ENCODE measurements around the gene SYCE1L.

DNA sequence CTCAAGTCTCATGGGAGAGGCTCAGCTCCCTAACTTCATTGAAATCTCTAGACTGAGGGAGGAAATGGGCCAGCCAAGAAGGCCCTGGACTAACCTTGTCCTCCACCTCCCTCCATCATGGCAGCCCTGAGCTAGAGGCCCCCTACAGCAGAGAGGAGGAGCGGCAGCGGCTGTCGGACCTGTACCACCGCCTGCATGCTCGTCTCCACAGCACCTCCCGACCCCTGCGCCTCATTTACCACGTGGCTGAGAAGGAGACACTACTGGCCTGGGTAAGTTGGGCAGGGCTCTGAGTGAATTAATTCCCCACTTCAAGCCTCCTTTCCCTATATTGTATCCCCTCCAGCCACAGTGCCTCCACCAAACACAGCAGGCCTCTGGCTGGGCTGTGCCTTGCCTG lies 3.8 kb upstream of the SYCE1L start:
- TF ChIP-seq, protein P1, sequence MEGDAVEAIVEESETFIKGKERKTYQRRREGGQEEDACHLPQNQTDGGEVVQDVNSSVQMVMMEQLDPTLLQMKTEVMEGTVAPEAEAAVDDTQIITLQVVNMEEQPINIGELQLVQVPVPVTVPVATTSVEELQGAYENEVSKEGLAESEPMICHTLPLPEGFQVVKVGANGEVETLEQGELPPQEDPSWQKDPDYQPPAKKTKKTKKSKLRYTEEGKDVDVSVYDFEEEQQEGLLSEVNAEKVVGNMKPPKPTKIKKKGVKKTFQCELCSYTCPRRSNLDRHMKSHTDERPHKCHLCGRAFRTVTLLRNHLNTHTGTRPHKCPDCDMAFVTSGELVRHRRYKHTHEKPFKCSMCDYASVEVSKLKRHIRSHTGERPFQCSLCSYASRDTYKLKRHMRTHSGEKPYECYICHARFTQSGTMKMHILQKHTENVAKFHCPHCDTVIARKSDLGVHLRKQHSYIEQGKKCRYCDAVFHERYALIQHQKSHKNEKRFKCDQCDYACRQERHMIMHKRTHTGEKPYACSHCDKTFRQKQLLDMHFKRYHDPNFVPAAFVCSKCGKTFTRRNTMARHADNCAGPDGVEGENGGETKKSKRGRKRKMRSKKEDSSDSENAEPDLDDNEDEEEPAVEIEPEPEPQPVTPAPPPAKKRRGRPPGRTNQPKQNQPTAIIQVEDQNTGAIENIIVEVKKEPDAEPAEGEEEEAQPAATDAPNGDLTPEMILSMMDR (conservative IDR thresholded peaks at IDR 0.05; ENCODE audit: low read depth, low read length): no peak
- TF ChIP-seq EZH2 (IDR thresholded peaks at IDR 0.05; ENCODE audit: low read length, unreplicated experiment): no peak
- TF ChIP-seq EZH2phosphoT487 (IDR thresholded peaks at IDR 0.05; ENCODE audit: borderline replicate concordance, low read length): no peak
